Breast epithelium (tissue), 3 donors: Measurements from ENCODE around the gene CIB2.

Experiments
- CTCF ChIP-seq, 3 donors: fragments of 450-650 bp; IDR thresholded peaks; one replicate each; pipeline ENCODE4 v1.5.1; 2016 to 2017; ENCODE audit warnings: antibody characterized with exemption in 3 of 3, mild to moderate bottlenecking in 3 of 3, moderate library complexity in 3 of 3
- POLR2AphosphoS5 ChIP-seq, 3 donors: sonication (generic); formaldehyde crosslinking; IDR thresholded peaks; one replicate each; pipeline ENCODE4 v1.6.1; 2017; ENCODE audit warnings: antibody characterized with exemption in 3 of 3

GRCh38 chr15:78120523-78120922 lies 10.7 kb downstream of the CIB2 start:
- TF ChIP-seq CTCF (IDR thresholded peaks at IDR 0.05), result no peak
- no peak for TF ChIP-seq POLR2AphosphoS5 (IDR thresholded peaks at IDR 0.05)
